IPS DF 6.9 (cell line): ENCODE results near the gene MYH7B.

Experiments
- DNase-seq: peaks from one replicate; pipeline ENCODE4 v3.0.0-alpha.2; 2013; ENCODE audit warnings: low read depth, low spot score
- H3K27ac ChIP-seq: one replicate; pipeline ENCODE4 v1.5.1; 2013; ENCODE audit warnings: low read length, control low read depth
- H3K27me3 ChIP-seq: 2 replicates; pipeline ENCODE4 v1.6.1; 2013; ENCODE audit warnings: mild to moderate bottlenecking, low read length; ENCODE audit not compliant: control insufficient read depth, insufficient read depth
- H3K36me3 ChIP-seq: 2 replicates; pipeline ENCODE4 v1.6.1; 2013; ENCODE audit warnings: low read length; ENCODE audit not compliant: control insufficient read depth, insufficient read depth
- H3K4me1 ChIP-seq: 2 replicates; pipeline ENCODE4 v1.6.1; 2013; ENCODE audit warnings: low read length; ENCODE audit not compliant: control insufficient read depth, insufficient read depth
- H3K4me3 ChIP-seq: 2 replicates; pipeline ENCODE4 v1.5.1; 2013; ENCODE audit warnings: mild to moderate bottlenecking, low read length
- H3K9me3 ChIP-seq: 2 replicates; pipeline ENCODE4 v1.6.1; 2013; ENCODE audit warnings: low read length, inconsistent platforms; ENCODE audit not compliant: control insufficient read depth, insufficient read depth
- WGBS: extraction: QIAGEN DNeasy Blood & Tissue Kit; methylation state at CpG from one replicate; pipeline ENCODE4 v1.1.7; 2013; ENCODE audit warnings: mixed read lengths, missing lambda C conversion rate; ENCODE audit not compliant: insufficient read length, insufficient coverage; 5-methylcytosine and 5-hydroxymethylcytosine counted together

MYH7B gene

DNA sequence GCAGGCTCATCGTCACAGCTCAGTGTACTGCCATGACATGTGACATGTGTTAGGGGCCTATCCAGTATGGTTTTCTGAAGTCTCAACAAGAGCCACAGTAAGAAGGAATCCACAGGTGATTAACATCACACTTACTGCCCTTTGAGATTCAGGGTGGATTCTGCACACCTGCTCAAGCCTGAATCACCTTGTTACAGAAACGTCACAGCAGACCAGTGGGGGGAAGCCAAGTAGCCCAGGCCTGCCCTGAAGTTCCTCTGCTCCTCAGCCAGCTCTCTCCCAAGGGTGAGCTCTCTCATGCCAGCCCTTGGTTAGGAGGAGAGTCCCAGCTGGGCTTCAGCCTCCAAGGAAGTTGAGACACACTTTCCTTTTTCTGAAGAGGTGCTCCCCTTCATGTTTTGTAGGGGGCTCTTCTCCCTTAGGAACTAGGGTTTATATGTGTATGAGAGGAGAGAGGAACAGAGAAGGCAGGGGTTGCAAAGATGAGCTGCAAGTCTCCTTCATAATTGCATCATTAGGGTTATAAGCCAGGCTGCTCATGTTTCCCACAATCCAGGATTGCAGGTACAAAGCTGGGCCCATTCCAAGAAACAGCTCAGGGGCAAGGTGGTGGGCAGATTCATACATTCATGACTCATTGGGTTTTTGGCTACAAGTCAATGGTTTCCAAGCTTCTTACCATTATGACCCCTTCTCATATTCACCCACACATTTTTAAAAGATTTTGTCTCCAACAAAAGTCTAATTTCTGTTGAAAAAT, 11.7 kb upstream of the MYH7B start:
- H3K27me3 ChIP-seq: no peaks in the 10 kb centered on the region
- H3K4me3 ChIP-seq: no peak overlapping the region
- peaks cover 6% of the 10 kb centered on the region; the same call in 1 of the 2 replicates for H3K36me3 ChIP-seq
- no peak overlapping the region for H3K27ac ChIP-seq
- no CpG with 5 or more reads among the region's 2 CpGs for WGBS
- H3K4me1 ChIP-seq: no peaks in the 10 kb centered on the region
- no peak for DNase-seq
- no peaks in the 10 kb centered on the region for H3K9me3 ChIP-seq

DNA sequence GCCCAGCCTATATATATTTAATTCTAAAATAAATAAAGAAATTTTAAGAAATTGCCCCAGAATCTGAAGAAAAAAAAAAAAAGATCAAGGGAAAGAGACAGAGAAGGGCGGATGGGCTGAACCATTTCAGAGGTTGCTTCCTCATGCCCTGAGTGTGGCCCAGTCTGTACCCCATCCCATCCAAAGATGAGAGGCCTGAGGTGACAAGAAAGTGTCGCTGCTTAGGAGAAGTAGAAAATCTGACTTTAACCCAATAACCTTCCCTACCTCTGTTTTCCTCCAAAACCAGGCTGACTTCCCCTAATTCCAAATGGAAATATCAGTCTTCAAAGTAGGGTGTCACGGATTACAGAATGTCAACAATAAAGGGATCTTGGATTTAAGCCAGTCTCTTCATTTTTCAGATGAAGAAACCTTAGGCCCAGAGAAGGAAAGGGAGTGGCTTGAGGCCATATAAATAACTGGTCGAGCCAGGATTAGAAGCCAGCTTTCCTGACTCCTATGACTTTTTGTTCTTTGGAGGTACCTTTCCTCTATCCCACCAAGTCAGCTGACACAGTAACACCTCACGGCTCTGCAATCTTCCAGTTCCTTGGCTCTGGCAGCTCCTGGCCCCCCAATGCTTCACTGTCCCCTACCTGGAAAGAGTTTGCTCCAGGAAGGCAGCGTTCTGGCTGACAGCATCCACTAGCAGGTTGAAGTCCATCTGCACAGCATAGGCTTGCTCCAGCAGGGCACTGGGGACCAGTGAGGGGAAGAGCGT, 10.2 kb upstream of the MYH7B start:
- WGBS: no CpG with 5 or more reads among the region's 7 CpGs
- no peak for DNase-seq
- Histone ChIP-seq H3K27ac (no peak overlapping the region), H3K4me3 (no peak overlapping the region), H3K27me3 (no peaks in the 10 kb centered on the region), H3K4me1 (no peaks in the 10 kb centered on the region), H3K9me3 (no peaks in the 10 kb centered on the region), H3K36me3 (peaks cover 6% of the 10 kb centered on the region; the same call in 1 of the 2 replicates)

DNA sequence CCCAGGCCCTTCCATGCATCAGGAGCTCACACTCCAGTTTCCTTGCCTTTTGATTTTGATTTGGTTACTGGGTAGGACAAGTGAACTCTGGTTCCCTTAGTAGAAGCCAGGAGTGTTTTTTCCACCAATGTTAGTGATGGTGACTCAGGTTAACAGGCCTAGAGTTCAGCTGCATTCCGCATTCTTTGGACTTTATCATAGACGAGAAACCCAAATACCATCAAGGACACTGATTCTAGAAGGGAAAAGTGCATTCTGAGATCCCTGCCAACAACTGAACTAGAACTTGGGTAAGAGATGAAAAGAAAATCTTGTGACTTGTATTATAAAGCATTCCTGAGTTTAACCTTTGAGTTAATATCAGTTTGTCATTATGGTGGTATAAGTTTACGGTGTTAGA, 9.0 kb upstream of the MYH7B start:
- H3K4me3 ChIP-seq: no peak overlapping the region
- no peaks in the 10 kb centered on the region for H3K9me3 ChIP-seq
- H3K4me1 ChIP-seq: no peaks in the 10 kb centered on the region
- H3K36me3 ChIP-seq: peaks cover 6% of the 10 kb centered on the region; the same call in 1 of the 2 replicates
- no peak overlapping the region for H3K27ac ChIP-seq
- no peaks in the 10 kb centered on the region for H3K27me3 ChIP-seq
- WGBS: 100% methylated on average over 1 of the region's 3 CpGs
- DNase-seq: no peak

DNA sequence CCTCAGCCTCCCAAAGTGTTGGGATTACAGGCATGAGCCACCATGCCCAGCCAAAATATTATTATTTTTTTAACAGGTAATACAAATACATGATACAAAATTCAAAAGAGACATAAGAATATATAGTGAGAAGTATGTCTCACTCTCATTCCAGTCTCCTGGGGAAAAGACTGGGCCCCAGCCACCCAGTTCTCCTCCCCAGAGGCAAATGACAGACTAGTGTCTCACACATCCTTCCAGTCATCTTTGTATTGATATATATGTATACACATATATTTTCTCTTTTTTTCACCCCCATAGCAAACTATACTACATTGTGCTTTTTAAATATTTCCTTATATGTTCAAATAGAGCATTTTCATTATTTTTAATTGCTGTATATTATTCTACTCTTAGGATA, 8.3 kb upstream of the MYH7B start:
- H3K4me3 ChIP-seq: no peak overlapping the region
- H3K36me3 ChIP-seq: peaks cover 5% of the 10 kb centered on the region; the same call in 1 of the 2 replicates
- no peaks in the 10 kb centered on the region for H3K27me3 ChIP-seq
- no peaks in the 10 kb centered on the region for H3K4me1 ChIP-seq
- no peak for DNase-seq
- no peak overlapping the region for H3K27ac ChIP-seq
- no peaks in the 10 kb centered on the region for H3K9me3 ChIP-seq

DNA sequence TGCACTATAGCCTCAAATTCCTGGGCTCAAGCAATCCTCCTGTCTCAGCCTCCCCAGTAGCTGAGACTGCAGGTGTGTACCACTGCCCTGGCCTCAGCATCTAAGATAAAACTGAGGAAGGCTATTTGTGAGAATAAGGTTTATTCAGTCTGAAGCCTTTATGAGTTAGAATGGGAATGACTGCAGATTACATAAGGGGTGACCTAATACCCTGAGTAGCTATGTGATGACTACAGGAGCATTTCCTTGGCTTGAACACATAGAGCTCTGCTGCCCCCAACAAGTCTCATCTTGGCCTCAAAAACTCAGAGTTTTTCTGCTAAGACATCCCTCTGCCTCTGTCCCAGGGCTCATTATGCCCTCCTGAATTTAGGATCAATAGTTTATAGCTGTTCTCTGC, 7.6 kb upstream of the MYH7B start:
- Histone ChIP-seq H3K27me3 (no peaks in the 10 kb centered on the region), H3K27ac (no peak overlapping the region), H3K9me3 (no peaks in the 10 kb centered on the region), H3K4me3 (no peak overlapping the region), H3K4me1 (no peaks in the 10 kb centered on the region), H3K36me3 (no peaks in the 10 kb centered on the region)
- DNase-seq: no peak

DNA sequence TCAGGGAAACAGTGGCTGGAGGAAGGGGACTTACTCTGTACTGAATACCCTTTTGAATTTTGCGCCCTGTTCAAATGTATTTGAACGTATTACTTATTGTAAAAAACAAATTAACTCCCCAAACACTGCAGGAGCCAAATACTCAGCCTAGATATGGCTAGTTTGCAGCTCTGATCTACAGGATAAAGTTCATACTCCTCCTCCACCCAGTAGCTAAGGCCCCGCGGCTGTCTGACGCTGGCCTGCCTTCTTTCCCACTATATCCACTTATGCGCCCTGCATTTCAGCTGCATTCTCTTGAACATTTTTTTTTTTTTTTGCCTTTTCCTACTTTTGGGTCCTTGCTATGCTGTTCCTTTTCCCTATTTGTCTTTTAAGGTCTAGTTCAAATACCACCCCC, 6.5 kb upstream of the MYH7B start:
- H3K36me3 ChIP-seq: no peaks in the 10 kb centered on the region

DNA sequence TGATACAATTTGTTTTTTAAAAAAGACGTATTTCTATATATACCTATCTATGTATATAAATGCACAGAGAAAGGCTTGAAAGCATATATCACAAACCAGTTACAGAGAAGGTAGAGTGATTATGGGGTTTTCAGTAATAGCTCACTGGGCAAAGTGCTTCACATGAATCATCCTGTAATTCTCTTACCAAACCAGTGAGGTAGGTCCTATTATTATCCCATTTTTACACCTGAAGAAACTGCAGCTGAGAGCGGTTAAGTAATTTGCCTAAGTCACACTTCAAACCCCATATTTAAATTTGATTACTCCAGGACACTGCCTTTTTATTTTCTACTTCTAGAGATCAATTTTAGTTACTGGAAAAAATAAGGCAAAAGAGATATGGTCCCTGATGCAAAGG, 4.4 kb upstream of the MYH7B start:
- no peaks in the 10 kb centered on the region for H3K4me1 ChIP-seq
- no CpG with 5 or more reads among the region's 2 CpGs for WGBS
- H3K36me3 ChIP-seq: no peaks in the 10 kb centered on the region
- H3K4me3 ChIP-seq: no peak overlapping the region
- no peaks in the 10 kb centered on the region for H3K27me3 ChIP-seq
- no peak for DNase-seq
- no peak overlapping the region for H3K27ac ChIP-seq
- H3K9me3 ChIP-seq: no peaks in the 10 kb centered on the region

More for the DNA sequence above, 6.5 kb upstream of the MYH7B start:
- Histone ChIP-seq H3K27me3 (no peaks in the 10 kb centered on the region), H3K9me3 (no peaks in the 10 kb centered on the region), H3K27ac (no peak overlapping the region), H3K4me1 (no peaks in the 10 kb centered on the region), H3K4me3 (no peak overlapping the region)
- DNase-seq: no peak
- no CpG with 5 or more reads among the region's 6 CpGs for WGBS

DNA sequence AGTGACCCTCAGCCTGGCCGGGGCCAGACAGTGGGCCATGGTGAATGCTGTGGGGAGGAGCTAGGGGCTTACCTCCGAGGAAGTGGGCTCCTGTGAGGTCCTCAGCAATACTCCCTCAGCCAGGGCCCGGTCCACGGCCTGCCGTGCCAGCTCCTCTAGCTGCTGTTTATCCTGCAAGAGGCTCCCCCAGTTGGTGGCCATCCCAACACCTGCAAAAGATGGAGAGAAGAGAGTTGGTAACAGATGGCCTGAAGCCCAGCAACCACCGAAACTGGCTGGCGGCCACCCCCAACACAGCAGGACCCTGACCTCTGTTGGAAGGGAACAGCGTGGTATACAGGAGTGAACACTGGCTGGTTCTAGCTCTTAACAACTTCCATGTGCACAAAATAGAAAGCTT, 4.0 kb upstream of the MYH7B start:
- WGBS: no CpG with 5 or more reads among the region's 8 CpGs
- Histone ChIP-seq H3K36me3 (no peaks in the 10 kb centered on the region), H3K27me3 (no peaks in the 10 kb centered on the region), H3K4me3 (no peak overlapping the region), H3K27ac (no peak overlapping the region), H3K4me1 (peaks cover 2% of the 10 kb centered on the region; the same call in 1 of the 2 replicates), H3K9me3 (no peaks in the 10 kb centered on the region)
- DNase-seq: no peak

DNA sequence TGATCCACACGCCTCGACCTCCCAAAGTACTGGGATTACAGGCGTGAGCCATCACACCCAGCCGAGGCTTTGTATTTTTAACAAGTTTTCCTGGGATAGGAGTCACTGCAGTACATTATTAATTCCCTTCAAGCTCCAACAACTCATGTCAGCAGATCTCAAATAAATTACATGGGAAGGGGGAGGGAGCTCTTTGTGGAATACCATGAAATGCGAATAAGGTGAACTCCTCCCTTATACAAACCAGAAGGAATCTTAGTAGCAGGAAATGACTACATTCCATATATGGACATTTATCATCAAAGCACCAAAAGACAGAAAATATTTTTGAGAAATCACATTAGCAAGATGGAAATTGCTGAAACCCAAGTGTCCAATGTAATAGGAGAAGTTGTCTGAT, 3.0 kb upstream of the MYH7B start:
- WGBS: no CpG with 5 or more reads among the region's 5 CpGs

DNA sequence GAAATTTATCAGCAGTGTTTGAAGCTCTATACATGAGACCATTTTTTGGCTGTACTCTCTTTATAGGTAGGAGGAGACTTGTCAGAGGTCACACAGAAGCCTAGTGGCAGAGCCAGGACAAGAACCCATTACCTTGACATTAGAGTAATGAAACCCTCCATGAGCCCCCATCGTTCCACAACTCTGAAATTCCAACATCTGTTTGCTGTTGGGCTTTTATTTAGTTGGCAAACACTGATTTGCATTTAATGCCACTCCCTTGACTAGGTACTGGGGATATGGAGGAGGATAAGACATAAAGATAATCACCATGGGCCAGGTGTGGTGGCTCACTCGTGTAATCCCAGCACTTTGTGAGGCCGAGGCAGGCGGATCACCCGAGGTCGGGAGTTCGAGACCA, 1.7 kb upstream of the MYH7B start:
- DNase-seq: no peak
- Histone ChIP-seq H3K4me1 (peaks cover 2% of the 10 kb centered on the region; the same call in 1 of the 2 replicates), H3K36me3 (no peaks in the 10 kb centered on the region), H3K27me3 (no peaks in the 10 kb centered on the region), H3K4me3 (no peak overlapping the region), H3K9me3 (no peaks in the 10 kb centered on the region), H3K27ac (no peak overlapping the region)
- no CpG with 5 or more reads among the region's 7 CpGs for WGBS

More for the DNA sequence above, 3.0 kb upstream of the MYH7B start:
- Histone ChIP-seq H3K27ac (no peak overlapping the region), H3K9me3 (no peaks in the 10 kb centered on the region), H3K4me1 (peaks cover 2% of the 10 kb centered on the region; the same call in 1 of the 2 replicates), H3K4me3 (no peak overlapping the region), H3K27me3 (no peaks in the 10 kb centered on the region), H3K36me3 (no peaks in the 10 kb centered on the region)
- no peak for DNase-seq
